Measurements from ENCODE around the gene ACP7.
A peak's percentile ranks its signal among the peaks of the same experiment; 100 is the strongest.

The ACP7 gene

GRCh38 chr19:39119830-39120229 is 35.7 kb downstream of the ACP7 start:
- TF ChIP-seq CTCF (conservative IDR thresholded peaks at IDR 0.05; ENCODE audit: low read depth, low read length), result no peak
- no peak overlapping the region for H3K4me3 ChIP-seq (ENCODE audit: low read length)
- DNase-seq (ENCODE audit: low read depth), result no peak

GRCh38 chr19:39122934-39123731 is 39.0 kb downstream of the ACP7 start:
- no peak for TF ChIP-seq CTCF (conservative IDR thresholded peaks at IDR 0.05; ENCODE audit: low read depth, low read length)
- H3K4me3 ChIP-seq (ENCODE audit: low read length), result no peak overlapping the region
- DNase-seq (ENCODE audit: low read depth), result no peak

GRCh38 chr19:39124136-39124764 is 40.1 kb downstream of the ACP7 start:
- no peak for TF ChIP-seq CTCF (conservative IDR thresholded peaks at IDR 0.05; ENCODE audit: low read depth, low read length)
- no peak for DNase-seq (ENCODE audit: low read depth)

GRCh38 chr19:39125199-39125553 is 41.0 kb downstream of the ACP7 start:
- peak overlapping the region; percentile 71 for H3K4me3 ChIP-seq (ENCODE audit: low read length)
- DNase-seq (ENCODE audit: low read depth), result no peak
- TF ChIP-seq CTCF (conservative IDR thresholded peaks at IDR 0.05; ENCODE audit: low read depth, low read length), result no peak

More at GRCh38 chr19:39124136-39124764, 40.1 kb downstream of the ACP7 start:
- no peak overlapping the region for H3K4me3 ChIP-seq (ENCODE audit: low read length)

- peak; percentile 90 for DNase-seq (ENCODE audit: low read depth)
- TF ChIP-seq CTCF (conservative IDR thresholded peaks at IDR 0.05; ENCODE audit: low read depth, low read length), result no peak
These were observed 41.6 kb downstream of the ACP7 start, which contains the start of gene PAK4 for GRCh38 chr19:39125554-39126311. TSS of gene PAK4 (plus strand) at chr19:39125786. CDS start at chr19:39169554, 43,768 bp downstream.

GRCh38 chr19:39126312-39127187 is 42.4 kb downstream of the ACP7 start:
- peak overlapping the region; percentile 71 for H3K4me3 ChIP-seq (ENCODE audit: low read length)
- no peak for DNase-seq (ENCODE audit: low read depth)
- no peak for TF ChIP-seq CTCF (conservative IDR thresholded peaks at IDR 0.05; ENCODE audit: low read depth, low read length)

More at GRCh38 chr19:39125554-39126311, 41.6 kb downstream of the ACP7 start, which contains the start of gene PAK4:
- peak within 1 kb of the TSS; percentile 71 for H3K4me3 ChIP-seq (ENCODE audit: low read length)

Data from retinal pigment epithelial cell (primary cell).